Common myeloid progenitor, CD34-positive (primary cell): ENCODE measurements around the gene CBL.

ENCODE experiments used
- CTCF ChIA-PET: fragments of 350-600 bp; sonication (Branson Sonifier 250); formaldehyde crosslinking; loops from one replicate; lab custom pipeline; 2021; ENCODE audit warnings: antibody characterized with exemption; lab: Charles Lee
- POLR2A ChIA-PET: fragments of 350-600 bp; sonication (Branson Sonifier 250); formaldehyde crosslinking; loops from one replicate; lab custom pipeline; 2021; ENCODE audit warnings: antibody characterized with exemption; lab: Charles Lee
- DNase-seq, 3 donors: peaks; one replicate each; pipeline versions ENCODE4 v3.0.0 to v3.0.0-alpha.2; 2013
- H3K27ac ChIP-seq, 2 experiments: 1 replicate in 1 of 2; 2 replicates in 1 of 2; pipeline ENCODE4 v1.7.0; 2013; ENCODE audit warnings: inconsistent platforms in 2 of 2, low read length in 2 of 2, mild to moderate bottlenecking in 2 of 2, low read depth in 1 of 2, moderate library complexity in 1 of 2; ENCODE audit not compliant: severe bottlenecking in 2 of 2, insufficient read depth in 1 of 2, poor library complexity in 1 of 2
- H3K27me3 ChIP-seq, 5 experiments: replicated peaks in 2 of 5; 1 replicate in 3 of 5; 2 replicates in 2 of 5; pipeline versions ENCODE4 v1.6.1 to v1.7.0; 2013; ENCODE audit warnings: low read length in 4 of 5, mild to moderate bottlenecking in 2 of 5, moderate library complexity in 2 of 5, inconsistent platforms in 1 of 5; ENCODE audit not compliant: insufficient read depth in 5 of 5, control insufficient read depth in 4 of 5
- H3K36me3 ChIP-seq, 4 experiments: 1 replicate in 2 of 4; 2 replicates in 2 of 4; pipeline versions ENCODE4 v1.6.1 to v1.7.0; 2013; ENCODE audit warnings: low read length in 3 of 4, control low read depth in 1 of 4, mild to moderate bottlenecking in 1 of 4; ENCODE audit not compliant: control insufficient read depth in 4 of 4, insufficient read depth in 4 of 4
- H3K4me1 ChIP-seq, 4 experiments: 1 replicate in 3 of 4; 2 replicates in 1 of 4; pipeline versions ENCODE4 v1.6.1 to v1.7.1; 2013; ENCODE audit warnings: low read length in 3 of 4, mild to moderate bottlenecking in 3 of 4, control low read depth in 1 of 4, inconsistent platforms in 1 of 4, moderate library complexity in 1 of 4; ENCODE audit not compliant: control insufficient read depth in 4 of 4, insufficient read depth in 4 of 4; ENCODE audit errors: control extremely low read depth in 1 of 4
- H3K4me3 ChIP-seq, 7 experiments: 1 replicate in 4 of 7; 2 replicates in 3 of 7; pipeline versions ENCODE4 v1.5.1 to v1.7.0; 2013; ENCODE audit warnings: mild to moderate bottlenecking in 7 of 7, low read length in 6 of 7, moderate library complexity in 6 of 7, inconsistent platforms in 2 of 7, low read depth in 2 of 7, control low read depth in 1 of 7; ENCODE audit not compliant: insufficient read depth in 4 of 7, control insufficient read depth in 1 of 7; ENCODE audit errors: extremely low read depth in 1 of 7
- H3K9me3 ChIP-seq, 5 experiments: 1 replicate in 4 of 5; 2 replicates in 1 of 5; pipeline versions ENCODE4 v1.6.1 to v1.7.1; 2013; ENCODE audit warnings: low read length in 4 of 5, mild to moderate bottlenecking in 2 of 5, inconsistent platforms in 1 of 5, low read depth in 1 of 5, moderate library complexity in 1 of 5; ENCODE audit not compliant: control insufficient read depth in 4 of 5, insufficient read depth in 2 of 5; ENCODE audit errors: control extremely low read depth in 1 of 5
- WGBS: methylation state at CpG from one replicate; pipeline ENCODE4 v1.1.5; 2013; ENCODE audit not compliant: insufficient coverage; 5-methylcytosine and 5-hydroxymethylcytosine counted together

CBL gene

GRCh38 chr11:119345685-119346084 lies 139.5 kb downstream of the CBL start:
- WGBS, result 91% methylated on average over 9 of the region's 12 CpGs
- H3K27ac ChIP-seq, result no peak overlapping the region
- H3K27me3 ChIP-seq, result peaks cover 0 to 39% (median 15%) of the 10 kb centered on the region in 5 experiments
- ChIA-PET CTCF (interaction anchor here (1.0 to 12.0 kb wide), 4 partner anchors 11 to 129 kb away, joined by 3 to 62 read pairs (median 12); no protein-coding TSS in a partner anchor), POLR2A (no interaction called here)
- no peaks in the 10 kb centered on the region for H3K9me3 ChIP-seq
- H3K36me3 ChIP-seq, result no peaks in the 10 kb centered on the region
- DNase-seq, result no peak
- H3K4me1 ChIP-seq, result peaks cover 0 to 10% (median 9%) of the 10 kb centered on the region in 4 experiments
- no peak overlapping the region for H3K4me3 ChIP-seq

GRCh38 chr11:119346605-119347004 lies 140.5 kb downstream of the CBL start, which contains the start of gene MFRP:
Gene MFRP, minus strand, starts transcription at chr11:119346705. Its CDS starts 192 bp downstream, at chr11:119346513.
- Histone ChIP-seq H3K27me3 (peaks cover 0 to 30% (median 9%) of the 10 kb centered on the region in 5 experiments), H3K36me3 (no peaks in the 10 kb centered on the region), H3K4me3 (no peak within 1 kb of the TSS), H3K9me3 (no peaks in the 10 kb centered on the region), H3K4me1 (peaks cover 0 to under 1% (median under 1%) of the 10 kb centered on the region in 4 experiments), H3K27ac (no peak within 1 kb of the TSS)
- POLR2A ChIA-PET, result no interaction called here
- CTCF ChIA-PET, result interaction anchor here (1.1 to 12.0 kb wide), 4 partner anchors 10 to 27 kb away, joined by 3 to 62 read pairs (median 4); no protein-coding TSS in a partner anchor
- DNase-seq, result no peak
- 56% methylated on average over 1 of the region's 6 CpGs for WGBS

DNA sequence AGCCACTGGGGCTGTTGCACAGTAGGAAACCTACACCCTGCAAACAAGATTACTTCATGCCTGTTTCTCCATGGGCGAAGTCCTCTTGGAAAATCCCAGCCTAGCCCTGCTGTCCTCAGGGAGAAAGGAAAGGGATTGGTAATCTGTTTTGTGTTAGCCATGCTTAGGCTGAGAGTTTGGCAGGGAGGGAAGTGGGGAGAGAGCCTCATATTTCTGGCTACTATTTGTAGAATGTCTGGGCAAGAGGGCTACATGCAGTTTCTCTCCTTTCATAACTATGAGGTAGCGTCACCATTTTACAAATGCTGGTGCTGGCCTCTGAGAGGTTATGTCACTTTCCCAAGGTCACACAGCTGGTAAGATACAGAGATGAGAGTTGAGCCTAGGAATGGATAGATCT lies 141.1 kb downstream of the CBL start:
- Histone ChIP-seq H3K4me1 (no peaks in the 10 kb centered on the region), H3K9me3 (no peaks in the 10 kb centered on the region), H3K27me3 (peaks cover 0 to 23% (median 5%) of the 10 kb centered on the region in 5 experiments), H3K36me3 (no peaks in the 10 kb centered on the region), H3K27ac (no peak overlapping the region), H3K4me3 (no peak overlapping the region)
- DNase-seq, result no peak
- POLR2A ChIA-PET, result no interaction called here
- CTCF ChIA-PET, result interaction anchor here (1.1 to 12.0 kb wide), 3 partner anchors 9 to 27 kb away, joined by 3 to 62 read pairs (median 4); no protein-coding TSS in a partner anchor
- 83% methylated on average over 1 of the region's 2 CpGs for WGBS

GRCh38 chr11:119347940-119348605 lies 141.9 kb downstream of the CBL start:
- no peak overlapping the region for H3K4me3 ChIP-seq
- 93% methylated on average over 10 of the region's 16 CpGs for WGBS
- ChIA-PET CTCF (interaction anchor here (0.9 to 1.6 kb wide), 3 partner anchors 25 to 64 kb away, joined by 4 to 5 read pairs (median 4); partner anchors contain the start of gene USP2), POLR2A (no interaction called here)
- H3K27me3 ChIP-seq, result peaks cover 0 to 15% (median 7%) of the 10 kb centered on the region in 5 experiments
- H3K9me3 ChIP-seq, result no peaks in the 10 kb centered on the region
- DNase-seq, result no peak
- H3K27ac ChIP-seq, result no peak overlapping the region
- H3K4me1 ChIP-seq, result no peaks in the 10 kb centered on the region
- H3K36me3 ChIP-seq, result no peaks in the 10 kb centered on the region

DNA sequence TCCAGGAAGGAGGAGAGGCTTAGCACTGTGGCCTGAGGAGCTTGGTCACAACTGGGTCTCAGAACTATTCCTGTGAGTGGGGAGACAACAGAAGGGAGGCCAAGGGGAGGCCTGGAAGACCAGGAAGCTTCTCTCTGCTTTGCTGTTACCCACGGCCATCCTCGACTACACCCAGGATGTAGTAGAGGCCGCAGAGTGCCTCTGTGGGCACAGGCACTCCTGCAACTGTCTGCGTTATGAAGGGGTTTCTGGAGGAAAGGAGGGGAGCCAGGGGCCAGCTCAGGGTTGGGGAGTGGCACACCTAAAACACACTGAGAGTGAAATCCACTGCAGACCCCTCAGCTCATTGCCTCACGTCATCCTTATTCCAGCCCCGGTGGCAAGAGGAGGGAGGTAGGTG lies 144.2 kb downstream of the CBL start:
- Histone ChIP-seq H3K27me3 (peaks cover 0 to 16% (median 8%) of the 10 kb centered on the region in 5 experiments), H3K4me3 (no peak overlapping the region), H3K27ac (no peak overlapping the region), H3K9me3 (no peaks in the 10 kb centered on the region), H3K4me1 (no peaks in the 10 kb centered on the region), H3K36me3 (no peaks in the 10 kb centered on the region)
- no peak for DNase-seq
- WGBS, result 79% methylated on average over 6 of the region's 6 CpGs
- ChIA-PET CTCF (interaction anchor here (0.8 to 1.2 kb wide), 3 partner anchors 13 to 29 kb away, joined by 3 to 4 read pairs (median 3); no protein-coding TSS in a partner anchor), POLR2A (no interaction called here)

DNA sequence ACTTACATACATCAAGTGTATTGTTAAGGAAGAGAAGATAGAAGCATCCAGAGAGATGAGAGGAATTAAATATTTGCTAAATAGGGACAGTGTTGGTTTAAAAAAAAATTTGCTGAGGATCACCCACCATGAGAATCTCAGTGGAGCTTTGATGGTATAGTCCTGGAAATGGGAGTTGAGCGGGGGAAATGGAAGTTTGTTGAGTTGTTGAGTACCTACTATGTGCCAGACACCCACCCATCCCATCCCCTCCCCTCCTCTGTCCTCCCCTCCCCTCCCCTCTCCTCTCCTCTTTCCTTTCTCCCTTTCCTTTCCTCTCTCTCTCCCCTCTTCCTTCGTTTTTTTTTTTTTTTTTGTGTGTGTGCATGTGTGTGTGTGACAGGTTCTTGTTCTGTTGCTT lies 145.1 kb downstream of the CBL start:
- ChIA-PET POLR2A (no interaction called here), CTCF (interaction anchor here (0.6 kb wide), 1 partner anchor 11 kb away, joined by 3 read pairs; no protein-coding TSS in a partner anchor)
- Histone ChIP-seq H3K27ac (no peak overlapping the region), H3K9me3 (no peaks in the 10 kb centered on the region), H3K36me3 (no peaks in the 10 kb centered on the region), H3K4me3 (no peak overlapping the region), H3K4me1 (peaks cover 0 to 2% (median 1%) of the 10 kb centered on the region in 4 experiments), H3K27me3 (peaks cover 0 to 23% (median 14%) of the 10 kb centered on the region in 5 experiments)
- DNase-seq, result no peak
- WGBS, result no CpG with 5 or more reads among the region's 2 CpGs

GRCh38 chr11:119352857-119353260 lies 146.7 kb downstream of the CBL start:
- 78% methylated on average over 4 of the region's 4 CpGs for WGBS
- Histone ChIP-seq H3K27me3 (peaks cover 0 to 15% (median 12%) of the 10 kb centered on the region in 5 experiments), H3K27ac (no peak overlapping the region), H3K9me3 (no peaks in the 10 kb centered on the region), H3K4me1 (peaks cover 0 to 8% (median 4%) of the 10 kb centered on the region in 4 experiments), H3K36me3 (no peaks in the 10 kb centered on the region), H3K4me3 (no peak overlapping the region)
- ChIA-PET CTCF (interaction anchor here (1.0 to 2.2 kb wide), 3 partner anchors 15 to 122 kb away, joined by 3 to 7 read pairs (median 7); no protein-coding TSS in a partner anchor), POLR2A (no interaction called here)
- DNase-seq, result peak in 1 of 3 donors; percentile 13
